ENCODE results near the gene KCNQ1OT1. TPM values are rescaled to one million over a fixed set of nuclear protein-coding genes. Genes with fewer than 3 reads are reported as not detected.

KCNQ1OT1 gene
- total RNA-seq, 1 experiment from 2014 or later = 3.2 TPM

GRCh38 chr11:2721210-2721916 lies 21.6 kb upstream of the KCNQ1OT1 start:
- no peak for DNase-seq (ENCODE audit: low spot score)

DNA sequence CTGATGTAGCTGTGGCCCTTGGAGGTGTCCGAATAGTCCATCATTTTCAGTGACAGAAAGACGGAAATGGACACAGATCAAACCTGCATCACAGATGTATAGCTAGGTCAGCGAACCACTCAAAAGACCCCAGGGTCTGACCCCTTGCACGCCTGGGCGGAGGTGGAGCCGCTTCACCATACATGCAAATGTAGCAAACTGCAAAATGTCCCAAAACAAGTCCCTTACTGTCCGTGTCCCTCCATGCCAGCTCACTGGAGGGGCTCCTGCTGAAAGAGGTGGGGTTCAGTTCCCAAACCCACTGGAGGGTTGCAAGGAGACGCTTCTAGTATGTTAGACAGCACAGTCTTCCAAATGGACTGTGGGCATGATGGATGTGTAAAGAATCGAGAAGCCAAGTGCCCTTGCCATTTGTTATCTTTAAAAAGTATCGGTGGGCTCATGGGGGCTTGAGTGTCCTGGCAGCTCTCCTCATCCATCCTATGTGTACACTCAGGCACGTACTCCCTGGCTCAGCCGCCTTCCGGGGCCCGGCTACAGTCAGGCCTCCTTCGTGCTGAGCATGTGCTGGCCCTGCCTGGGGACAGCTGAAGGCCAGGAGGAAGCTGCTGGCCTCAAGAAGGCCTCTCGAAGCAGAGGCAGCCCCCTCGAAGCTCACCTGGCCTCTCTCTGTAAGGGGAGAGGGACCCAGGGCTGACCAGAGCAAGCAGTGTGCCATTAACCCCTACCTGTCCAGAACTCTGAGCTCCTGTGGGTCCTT lies 20.2 kb upstream of the KCNQ1OT1 start:
- DNase-seq (ENCODE audit: low spot score) = no peak

DNA sequence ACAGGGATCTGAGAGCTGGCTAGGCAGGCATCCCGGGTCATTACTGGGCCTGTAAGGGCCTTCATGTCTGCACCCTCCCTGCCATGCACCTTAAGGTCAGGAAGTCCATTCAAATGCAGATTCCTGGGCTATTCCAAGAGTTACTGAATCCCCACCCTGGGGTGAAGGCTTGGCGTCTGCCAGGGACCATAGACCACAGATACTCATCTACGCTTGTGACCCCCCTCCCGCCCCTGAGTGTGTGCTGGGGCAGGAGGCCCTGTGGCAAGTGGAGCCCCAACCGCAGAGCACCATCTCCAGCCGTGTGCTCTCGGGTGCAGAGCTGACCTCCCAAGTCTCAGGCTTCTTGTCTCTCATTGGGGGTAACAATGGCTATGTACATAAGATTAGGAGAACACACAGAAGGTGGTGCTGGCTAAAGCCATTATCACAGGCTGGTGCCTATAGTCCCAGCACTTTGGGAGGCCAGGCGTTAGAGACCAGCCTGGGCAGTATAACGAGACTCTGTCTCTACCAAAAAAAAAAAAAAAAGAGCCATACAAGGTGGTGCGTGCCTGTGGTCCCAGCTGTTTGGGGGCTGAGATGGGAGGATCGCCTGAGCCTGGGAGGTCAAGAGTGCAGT lies 19.1 kb upstream of the KCNQ1OT1 start:
- DNase-seq (ENCODE audit: low spot score) = no peak

DNA sequence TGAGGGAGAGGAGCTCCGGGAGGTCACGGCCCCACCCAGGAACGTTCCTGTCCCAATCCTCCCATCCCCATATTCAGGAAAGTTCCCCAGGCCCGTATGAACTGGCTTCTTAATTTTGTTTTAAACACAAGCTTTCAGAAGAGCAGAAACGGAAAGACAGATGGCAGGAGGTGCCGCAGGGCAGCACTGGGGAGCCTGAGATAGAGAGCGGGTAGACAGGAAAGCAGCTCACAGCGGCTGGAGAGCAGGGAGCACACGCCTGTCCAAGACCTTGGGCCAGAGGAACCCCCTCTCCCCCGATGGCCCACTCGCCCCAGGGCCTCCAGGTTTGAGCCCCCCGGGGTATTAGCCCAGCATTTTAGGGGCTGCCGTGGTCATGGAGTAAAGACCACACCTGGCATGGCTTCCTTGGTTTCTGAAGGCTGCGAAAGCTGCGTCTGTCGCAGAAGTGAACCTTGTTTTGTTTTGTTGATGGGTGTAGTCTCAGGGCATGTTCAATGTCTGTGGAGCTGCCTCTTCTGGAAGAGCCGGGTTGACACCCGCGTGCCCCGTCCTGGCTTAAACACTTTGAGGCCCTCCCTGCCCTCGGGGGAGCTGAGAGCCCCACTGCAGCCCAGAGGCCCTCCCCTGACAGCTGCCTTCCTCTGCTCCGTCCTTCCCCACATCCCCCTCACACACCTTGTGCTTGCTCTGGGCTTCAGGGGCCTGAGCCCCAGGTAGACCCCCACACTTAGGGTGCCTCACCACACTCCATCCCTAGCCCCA lies 17.9 kb upstream of the KCNQ1OT1 start:
- no peak for DNase-seq (ENCODE audit: low spot score)

DNA sequence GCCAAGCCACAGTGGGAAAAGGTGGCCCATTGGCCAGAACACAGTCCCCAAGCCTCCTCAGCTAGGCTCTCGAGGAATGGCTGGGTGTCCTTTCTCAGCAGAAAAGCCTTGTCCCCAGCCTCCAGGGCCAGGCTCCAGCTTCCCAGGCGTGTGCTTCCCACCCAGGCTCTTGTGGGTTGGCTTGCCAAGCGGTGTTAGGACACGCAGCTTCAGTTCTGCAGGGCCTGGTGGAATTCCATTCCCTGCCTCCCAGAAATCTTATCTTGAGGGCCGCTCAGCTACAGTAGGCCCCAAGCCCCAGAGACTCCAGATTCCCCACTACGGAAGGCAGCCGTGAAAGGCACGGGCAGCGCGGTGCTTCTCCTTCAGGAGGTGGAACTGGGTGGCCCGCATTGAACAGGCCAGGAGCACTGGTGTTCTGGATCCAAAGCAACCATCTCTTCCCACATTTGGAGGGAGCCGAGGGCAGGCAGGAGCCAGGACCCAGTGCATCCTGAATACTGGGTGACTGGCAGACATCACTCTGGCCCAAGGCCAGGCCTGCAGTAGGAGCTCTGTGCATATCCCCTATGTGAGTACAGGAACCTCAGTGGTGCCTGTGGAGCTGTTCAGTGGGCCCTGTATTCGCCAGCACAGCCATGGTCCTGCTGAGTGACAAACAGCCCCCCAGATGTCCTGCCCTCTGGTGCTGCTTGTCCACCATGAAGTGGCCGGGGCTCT lies 16.7 kb upstream of the KCNQ1OT1 start:
- DNase-seq (ENCODE audit: low spot score) = no peak

DNA sequence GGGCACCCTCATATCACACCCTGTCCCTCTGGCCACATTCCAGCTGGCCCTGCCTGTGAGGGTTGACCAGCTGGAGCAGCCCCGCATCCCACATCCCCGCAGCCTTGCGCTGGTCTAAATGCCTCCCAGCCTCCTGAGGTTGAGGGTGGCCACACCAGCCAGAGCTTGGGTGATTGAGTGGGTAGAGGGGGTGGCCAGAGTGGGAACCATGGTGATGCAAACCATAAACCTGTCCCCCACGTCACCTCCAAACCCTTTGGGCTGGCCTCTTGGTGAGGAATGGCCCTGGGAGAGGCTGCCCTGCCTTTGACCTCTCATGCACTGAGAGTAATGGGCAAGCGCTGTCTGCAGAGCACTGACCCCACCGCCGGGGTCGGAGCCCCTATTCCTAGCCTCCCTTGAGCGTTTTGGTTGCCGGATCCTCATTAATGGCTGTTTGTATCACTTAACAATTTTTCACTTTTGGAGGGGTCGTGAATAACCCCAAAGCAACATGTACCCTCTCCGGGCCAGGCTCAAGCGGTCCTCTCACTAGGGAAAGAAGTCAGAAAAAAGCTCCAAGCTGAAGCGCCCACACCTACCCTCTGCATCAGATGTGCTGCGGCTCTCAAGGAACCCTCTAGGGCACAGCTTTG lies 16.0 kb upstream of the KCNQ1OT1 start:
- no peak for DNase-seq (ENCODE audit: low spot score)

- DNase-seq (ENCODE audit: low spot score) = no peak
Observed at GRCh38 chr11:2714871-2715270, 15.1 kb upstream of the KCNQ1OT1 start.

DNA sequence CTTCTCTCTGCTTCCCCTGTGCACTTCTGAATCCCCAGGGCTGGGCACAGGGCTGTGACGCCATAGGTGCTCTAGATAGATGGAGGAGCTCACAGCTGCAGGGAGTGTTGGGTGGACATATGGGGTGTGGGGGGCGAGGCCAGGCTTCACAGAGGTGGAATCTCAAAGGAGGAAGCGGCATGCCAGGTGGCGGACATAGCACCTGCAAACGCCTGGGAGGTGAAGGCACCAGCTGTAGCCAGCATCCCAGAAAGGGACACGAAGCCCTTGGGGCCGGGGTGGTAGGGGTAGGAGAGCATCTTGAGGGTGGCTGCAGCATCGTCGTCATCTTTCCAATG lies 14.6 kb upstream of the KCNQ1OT1 start:
- DNase-seq (ENCODE audit: low spot score) = no peak

DNA sequence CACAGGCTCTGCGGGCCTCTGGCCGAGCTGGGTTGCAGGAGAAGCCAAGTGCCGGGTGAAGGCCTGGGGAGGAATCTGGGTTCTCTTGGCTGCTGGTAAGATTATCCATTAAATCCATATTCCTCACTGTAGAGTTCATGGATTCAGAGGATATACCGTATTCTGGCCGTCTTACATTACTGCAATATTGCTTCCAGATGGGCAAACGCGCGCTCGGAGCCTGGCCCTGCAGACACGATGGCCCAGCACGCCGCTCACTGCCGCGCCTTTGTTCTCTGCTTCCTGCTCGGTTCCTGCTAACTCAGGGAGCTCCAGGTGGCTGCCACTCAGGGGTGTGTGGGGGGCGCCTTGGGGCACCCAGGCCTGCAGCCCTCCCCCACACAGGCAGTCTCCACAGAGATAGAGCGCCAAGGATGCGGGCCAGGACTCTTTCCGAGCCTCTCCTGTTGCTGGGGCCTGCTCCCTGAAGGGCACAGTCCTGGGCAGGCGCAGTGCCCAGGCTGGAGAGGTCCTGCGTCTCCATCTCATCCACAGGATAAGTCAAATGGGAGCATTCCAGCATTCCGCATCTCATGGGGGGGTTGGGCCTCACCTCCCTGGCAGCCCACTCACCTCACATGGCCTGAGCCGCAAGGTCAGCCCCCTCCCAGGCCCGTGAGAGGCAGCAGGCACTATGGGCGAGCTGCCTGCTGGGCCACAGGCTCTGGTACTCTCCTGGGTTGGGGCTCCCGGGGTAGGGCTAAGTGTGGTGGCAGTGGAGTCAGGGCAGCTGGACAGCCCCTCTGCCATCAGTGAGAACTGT lies 14.1 kb upstream of the KCNQ1OT1 start:
- no peak for DNase-seq (ENCODE audit: low spot score)

- no peak for DNase-seq (ENCODE audit: low spot score)
Observed at GRCh38 chr11:2713094-2713493, 13.3 kb upstream of the KCNQ1OT1 start.

- DNase-seq (ENCODE audit: low spot score) = no peak
Observed at GRCh38 chr11:2711161-2711560, 11.4 kb upstream of the KCNQ1OT1 start.

DNA sequence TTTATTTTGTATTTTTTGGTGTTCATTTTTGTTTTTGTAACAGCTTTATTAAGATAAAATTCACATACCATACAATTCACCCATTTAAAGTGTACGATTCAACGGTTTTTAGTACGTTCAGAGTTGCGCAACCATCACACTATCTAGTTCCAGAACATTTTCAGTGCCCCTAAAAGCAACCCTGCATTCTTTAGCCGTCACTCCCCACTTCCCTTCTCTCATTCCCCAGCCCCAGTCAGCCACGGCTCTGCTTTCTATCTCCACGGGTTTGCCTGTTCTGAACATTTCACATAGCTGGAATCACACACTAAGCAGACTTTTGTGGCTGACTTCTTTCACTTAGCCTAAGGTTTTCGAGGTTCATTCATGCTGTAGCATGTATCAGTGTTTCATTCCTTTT lies 9.6 kb upstream of the KCNQ1OT1 start:
- no peak for DNase-seq (ENCODE audit: low spot score)

DNA sequence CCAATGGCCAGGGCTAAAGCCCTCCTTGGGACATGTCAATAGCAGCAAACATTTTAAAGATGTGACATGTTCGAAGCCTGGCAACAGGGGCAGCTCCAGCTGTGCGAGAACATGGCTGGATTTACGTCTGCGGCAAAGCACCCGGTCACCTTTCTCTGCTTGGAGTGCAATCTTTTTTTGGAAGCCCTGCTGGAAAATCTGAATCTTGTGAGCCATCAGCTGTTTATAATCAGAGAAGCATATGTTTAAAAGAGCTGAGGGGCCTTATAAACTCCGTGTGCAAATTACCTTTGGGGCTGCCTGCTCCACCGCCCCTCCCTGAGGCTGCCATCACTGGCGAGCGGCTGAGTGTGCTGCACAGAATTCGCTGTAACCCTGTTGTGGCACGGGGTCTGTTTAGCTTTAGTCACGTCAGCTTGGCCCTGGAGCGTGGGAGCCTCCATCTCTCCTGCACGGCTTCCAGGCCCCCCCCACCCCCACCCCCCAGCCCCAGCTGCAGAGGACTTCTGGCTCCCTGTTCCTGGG lies 9.0 kb upstream of the KCNQ1OT1 start:
- DNase-seq (ENCODE audit: low spot score) = no peak

- no peak for DNase-seq (ENCODE audit: low spot score)
Observed at GRCh38 chr11:2708151-2708581, 8.4 kb upstream of the KCNQ1OT1 start.

DNA sequence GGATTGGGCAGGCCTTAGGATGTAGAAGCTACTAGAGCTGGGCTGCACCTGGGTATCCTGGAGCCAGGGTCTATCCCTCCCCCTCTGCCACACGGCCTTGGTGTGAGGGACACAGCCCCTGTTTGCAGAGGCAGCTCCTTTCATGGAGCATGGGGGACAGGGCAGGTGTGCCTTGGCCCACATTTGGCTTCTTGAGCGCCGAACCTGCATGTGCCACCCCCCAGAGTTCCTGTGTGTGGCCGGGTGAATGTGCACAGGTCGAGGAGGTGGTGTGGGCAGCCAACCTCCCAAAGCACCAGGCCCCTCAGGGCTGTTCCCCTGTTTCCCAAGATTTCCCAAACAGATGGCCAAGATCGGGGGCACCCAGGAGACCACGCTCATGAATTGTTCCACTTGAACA lies 7.9 kb upstream of the KCNQ1OT1 start:
- no peak for DNase-seq (ENCODE audit: low spot score)

- DNase-seq (ENCODE audit: low spot score) = no peak
Observed at GRCh38 chr11:2706321-2706720, 6.5 kb upstream of the KCNQ1OT1 start.

DNA sequence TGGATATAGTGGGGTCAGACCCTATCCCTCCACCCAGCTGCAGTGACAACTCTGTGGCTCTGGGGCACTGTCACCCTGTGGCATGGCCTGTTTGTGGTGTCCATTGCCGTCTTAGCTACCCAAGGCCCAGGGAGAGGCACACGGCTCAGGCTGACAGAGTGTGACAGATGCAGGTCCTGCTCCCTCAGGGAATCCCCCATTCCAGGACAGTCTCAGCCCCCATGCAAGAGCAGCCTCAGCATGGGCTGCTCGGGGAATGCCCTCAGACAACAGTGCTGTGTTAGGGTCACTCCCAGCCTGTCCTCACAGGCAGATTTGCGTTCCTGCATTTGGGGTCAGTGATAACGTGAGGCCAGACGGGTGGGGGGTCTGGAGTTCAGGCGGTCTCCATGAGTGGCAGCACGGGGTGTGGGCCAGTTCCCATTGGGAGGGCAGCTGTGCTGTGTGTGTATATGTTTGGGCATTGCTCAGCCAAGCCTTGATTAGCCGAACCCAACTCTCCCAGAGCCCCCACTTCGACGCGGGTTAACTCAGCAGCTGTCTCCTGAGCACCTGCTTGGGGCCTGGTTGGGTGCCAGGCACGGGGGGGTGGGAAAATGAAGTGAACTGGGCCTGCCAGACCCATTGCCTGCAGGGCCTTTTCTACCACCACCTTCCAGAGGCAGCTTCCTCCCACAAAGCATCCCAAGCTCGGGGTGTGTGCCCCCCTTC lies 5.3 kb upstream of the KCNQ1OT1 start:
- no peak for DNase-seq (ENCODE audit: low spot score)

- DNase-seq (ENCODE audit: low spot score) = no peak
Observed at GRCh38 chr11:2704356-2704755, 4.6 kb upstream of the KCNQ1OT1 start.

Measured in HT-29 (cell line).